ENCODE data around the gene HABP4.

DNA sequence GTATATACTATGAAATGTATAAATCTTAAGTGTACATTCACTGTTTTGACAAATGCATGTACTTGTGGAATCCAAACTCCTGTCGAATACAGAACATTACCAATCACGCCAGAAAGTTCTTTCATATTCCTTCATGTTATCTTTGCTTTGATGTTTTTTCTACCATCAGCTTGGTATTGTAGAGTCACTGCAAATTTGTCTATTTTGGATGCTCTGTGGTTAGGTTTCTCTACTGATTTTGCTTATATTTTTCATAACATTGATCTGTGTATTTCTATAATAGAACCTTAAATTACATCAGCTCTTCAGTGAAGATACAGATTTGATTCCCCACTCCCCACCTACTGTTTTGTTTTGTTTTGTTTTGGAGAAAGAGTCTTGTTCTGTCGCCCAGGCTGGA lies 30.8 kb downstream of the HABP4 start:
- TF ChIP-seq, protein P1, sequence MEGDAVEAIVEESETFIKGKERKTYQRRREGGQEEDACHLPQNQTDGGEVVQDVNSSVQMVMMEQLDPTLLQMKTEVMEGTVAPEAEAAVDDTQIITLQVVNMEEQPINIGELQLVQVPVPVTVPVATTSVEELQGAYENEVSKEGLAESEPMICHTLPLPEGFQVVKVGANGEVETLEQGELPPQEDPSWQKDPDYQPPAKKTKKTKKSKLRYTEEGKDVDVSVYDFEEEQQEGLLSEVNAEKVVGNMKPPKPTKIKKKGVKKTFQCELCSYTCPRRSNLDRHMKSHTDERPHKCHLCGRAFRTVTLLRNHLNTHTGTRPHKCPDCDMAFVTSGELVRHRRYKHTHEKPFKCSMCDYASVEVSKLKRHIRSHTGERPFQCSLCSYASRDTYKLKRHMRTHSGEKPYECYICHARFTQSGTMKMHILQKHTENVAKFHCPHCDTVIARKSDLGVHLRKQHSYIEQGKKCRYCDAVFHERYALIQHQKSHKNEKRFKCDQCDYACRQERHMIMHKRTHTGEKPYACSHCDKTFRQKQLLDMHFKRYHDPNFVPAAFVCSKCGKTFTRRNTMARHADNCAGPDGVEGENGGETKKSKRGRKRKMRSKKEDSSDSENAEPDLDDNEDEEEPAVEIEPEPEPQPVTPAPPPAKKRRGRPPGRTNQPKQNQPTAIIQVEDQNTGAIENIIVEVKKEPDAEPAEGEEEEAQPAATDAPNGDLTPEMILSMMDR (IDR thresholded peaks at IDR 0.05), result no peak
- no peak for TF ChIP-seq POLR2A (IDR thresholded peaks at IDR 0.05)
